GM21423 (cell line): ENCODE results near the gene NELL1.

Experiments used
- ATAC-seq: cut with Tn5 transposase; IDR thresholded peaks from one replicate; pipeline ENCODE4 v1.9.1; 2021; ENCODE audit warnings: mild to moderate bottlenecking, moderate library complexity; ENCODE audit not compliant: unreplicated experiment

Gene NELL1

DNA sequence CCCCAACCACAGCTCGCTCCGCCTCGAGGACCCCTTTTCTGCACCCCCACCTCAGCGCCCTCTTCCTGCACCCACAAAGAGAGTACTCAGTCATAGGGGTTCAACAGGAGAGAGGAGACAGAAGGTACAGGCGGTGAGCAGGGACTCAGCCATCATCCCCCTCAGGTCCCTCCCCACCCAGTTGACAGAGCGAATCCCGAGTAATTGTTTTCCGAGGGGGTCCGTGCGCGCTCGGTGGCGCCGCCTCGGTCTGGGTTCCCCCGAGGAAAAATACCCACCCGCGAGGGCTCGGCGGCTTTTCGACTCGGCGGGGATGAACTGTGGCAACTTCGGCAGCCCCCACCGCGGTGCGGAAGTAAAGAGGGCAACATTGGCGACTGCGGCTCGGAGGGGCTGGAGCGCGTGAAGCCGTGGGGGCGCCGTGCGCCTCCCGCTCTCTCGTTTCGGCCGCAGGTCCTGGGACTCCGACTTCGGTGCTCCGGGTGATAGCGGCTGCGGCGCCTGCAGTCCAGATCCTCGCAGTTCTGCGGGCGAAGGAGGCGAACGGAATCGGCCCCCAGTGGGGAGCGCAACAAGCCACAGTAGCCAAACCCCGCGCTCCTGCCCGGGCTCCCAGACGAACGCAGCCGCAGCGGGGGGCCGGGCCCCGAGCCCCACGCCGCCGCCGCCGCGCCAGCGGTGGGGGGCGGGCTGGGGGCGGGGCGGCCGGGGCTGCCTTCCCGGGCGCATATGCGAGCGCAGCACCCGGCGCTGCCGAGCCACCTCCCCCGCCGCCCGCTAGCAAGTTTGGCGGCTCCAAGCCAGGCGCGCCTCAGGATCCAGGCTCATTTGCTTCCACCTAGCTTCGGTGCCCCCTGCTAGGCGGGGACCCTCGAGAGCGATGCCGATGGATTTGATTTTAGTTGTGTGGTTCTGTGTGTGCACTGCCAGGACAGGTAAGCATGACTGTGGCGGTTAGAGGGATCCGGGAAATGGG is at the start of gene NELL1:
NELL1 (plus strand) TSS at position 743 of the 976 bp plus-strand sequence.
- ATAC-seq, result no peak

- ATAC-seq, result no peak
Measured at GRCh38 chr11:20620988-20621387, 48.4 kb upstream of the NELL1 start.

DNA sequence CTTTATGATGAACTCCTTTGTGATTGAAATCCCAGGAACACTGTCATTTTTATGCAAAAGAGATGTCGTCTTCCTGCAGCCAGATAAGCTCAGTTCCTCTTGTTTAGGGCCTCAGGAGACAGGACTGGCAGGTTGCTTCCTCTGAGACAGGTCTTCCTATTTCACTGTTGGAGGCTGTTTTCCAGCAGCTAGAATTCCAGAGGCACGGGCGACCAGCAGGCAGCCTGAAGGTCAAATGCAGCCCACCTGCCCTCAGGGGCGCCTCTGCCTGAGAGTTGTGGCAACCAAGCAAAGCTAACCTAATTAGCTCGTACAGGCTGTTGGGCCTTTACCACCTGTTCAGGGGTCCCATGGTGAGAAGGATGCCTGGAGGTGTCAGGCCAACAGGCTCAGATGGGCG is 47.7 kb upstream of the NELL1 start:
- no peak for ATAC-seq

GRCh38 chr11:20623252-20623651 is 46.1 kb upstream of the NELL1 start:
- no peak for ATAC-seq

GRCh38 chr11:20626279-20626678 is 43.1 kb upstream of the NELL1 start:
- no peak for ATAC-seq

DNA sequence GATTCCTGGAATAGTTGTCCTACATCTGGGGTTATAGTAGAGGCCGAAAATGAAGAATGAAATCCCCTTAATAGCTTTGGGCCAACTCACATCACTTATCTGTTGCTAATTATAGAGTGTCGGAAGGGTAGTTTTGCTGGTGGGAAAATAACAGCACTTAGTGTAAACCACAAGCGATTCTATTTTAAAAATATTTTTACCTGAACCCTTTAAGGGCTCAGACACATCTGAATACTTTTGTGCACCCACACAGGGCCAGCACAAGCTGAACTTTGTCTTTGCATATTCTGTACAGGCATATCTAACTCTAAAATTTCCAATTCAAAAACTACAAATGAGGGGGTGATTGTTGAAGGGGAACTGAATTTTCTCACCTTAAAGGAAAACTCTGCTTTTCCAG is 42.4 kb upstream of the NELL1 start:
- no peak for ATAC-seq

GRCh38 chr11:20627701-20628100 is 41.7 kb upstream of the NELL1 start:
- no peak for ATAC-seq

- no peak for ATAC-seq
Measured at GRCh38 chr11:20631519-20632168, 37.7 kb upstream of the NELL1 start.

GRCh38 chr11:20632169-20632532 is 37.2 kb upstream of the NELL1 start:
- ATAC-seq, result no peak

DNA sequence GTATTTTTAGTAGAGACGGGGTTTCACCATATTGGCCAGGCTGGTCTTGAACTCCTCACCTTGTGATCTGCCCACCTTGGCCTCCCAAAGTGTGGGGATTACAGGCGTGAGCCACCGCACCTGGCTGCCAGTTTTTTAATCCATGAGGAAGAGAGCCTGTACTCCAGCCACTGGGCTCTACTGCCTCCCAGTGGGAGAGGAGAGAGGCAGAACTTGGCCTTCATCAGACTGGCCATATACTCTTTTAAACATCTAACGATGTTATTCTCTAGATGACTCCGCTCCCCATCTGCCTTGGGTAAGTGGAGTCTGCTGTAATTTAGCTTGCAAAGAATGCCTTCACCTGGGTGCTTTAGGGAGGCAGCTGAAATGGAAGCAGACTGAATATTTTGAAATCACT is 35.3 kb upstream of the NELL1 start:
- ATAC-seq, result no peak

- no peak for ATAC-seq
Measured at GRCh38 chr11:20634781-20635180, 34.6 kb upstream of the NELL1 start.

DNA sequence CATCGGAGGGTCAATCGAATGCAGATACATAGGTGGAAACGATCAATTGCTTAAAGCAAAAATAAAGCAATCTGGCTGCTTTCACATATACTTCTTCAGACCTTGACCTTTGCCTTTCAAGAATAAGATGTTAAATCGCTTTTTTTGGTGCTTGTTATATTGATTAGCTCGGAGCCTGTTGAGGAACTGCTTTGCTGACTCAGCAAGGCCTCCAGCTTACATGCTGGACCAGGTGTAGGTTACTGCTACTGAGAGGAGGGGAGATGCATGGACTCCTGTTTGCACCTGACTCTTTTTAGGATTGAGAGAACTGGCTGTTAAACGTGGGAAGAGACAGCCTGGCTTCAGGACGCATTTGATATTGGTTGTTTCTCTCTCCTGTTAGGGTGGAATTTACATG is 31.3 kb upstream of the NELL1 start:
- ATAC-seq, result no peak

- no peak for ATAC-seq
Measured at GRCh38 chr11:20639688-20640087, 29.7 kb upstream of the NELL1 start.

GRCh38 chr11:20640401-20640800 is 29.0 kb upstream of the NELL1 start:
- ATAC-seq, result no peak

DNA sequence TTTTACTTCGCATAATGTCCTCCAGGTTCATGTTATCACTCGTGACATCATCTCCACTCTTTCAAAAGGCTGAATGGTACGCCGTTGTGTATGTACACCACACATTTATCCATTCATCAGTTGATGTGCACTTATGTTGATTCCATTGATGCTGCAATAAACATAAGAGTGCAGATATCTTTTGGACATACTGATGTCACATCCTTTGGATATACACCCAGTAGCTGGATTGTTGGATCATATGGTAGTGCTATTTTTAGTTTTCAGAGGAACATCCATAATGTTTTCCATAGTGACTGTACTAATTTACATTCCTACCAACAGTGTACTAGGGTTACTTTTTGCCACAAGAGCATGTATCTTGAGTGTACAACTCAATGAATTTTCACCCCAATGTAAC is 25.0 kb upstream of the NELL1 start:
- no peak for ATAC-seq

DNA sequence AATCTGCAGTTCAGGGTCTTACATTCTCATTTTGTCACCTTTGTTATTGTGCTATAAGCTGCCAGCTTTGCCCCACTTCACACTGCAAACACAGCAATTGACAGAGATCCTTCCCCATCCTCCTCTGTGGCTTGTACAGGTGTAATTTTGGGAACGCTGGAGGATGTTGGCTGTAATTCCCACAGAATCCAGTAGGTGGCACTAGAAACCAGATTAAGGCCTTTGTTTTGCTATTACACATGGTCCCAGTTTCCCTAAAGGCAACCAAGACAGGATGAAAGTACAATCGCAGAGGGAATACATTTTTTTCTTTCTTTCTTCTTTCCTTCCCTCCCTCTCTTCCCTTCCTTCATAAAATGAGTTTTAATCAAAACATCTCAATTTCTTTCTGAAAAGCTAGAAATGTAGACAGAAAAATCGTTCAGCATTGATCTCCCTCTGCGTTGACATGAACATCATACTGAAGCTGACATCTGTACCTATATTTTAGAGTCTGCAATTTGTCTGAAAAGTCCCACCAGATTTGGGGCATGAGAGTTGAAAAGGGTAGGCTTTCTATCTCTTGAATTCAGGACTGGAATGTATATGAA is 21.3 kb upstream of the NELL1 start:
- ATAC-seq, result no peak

GRCh38 chr11:20652150-20652806 is 17.1 kb upstream of the NELL1 start:
- no peak for ATAC-seq

- no peak for ATAC-seq
Measured at GRCh38 chr11:20654038-20654437, 15.3 kb upstream of the NELL1 start.

DNA sequence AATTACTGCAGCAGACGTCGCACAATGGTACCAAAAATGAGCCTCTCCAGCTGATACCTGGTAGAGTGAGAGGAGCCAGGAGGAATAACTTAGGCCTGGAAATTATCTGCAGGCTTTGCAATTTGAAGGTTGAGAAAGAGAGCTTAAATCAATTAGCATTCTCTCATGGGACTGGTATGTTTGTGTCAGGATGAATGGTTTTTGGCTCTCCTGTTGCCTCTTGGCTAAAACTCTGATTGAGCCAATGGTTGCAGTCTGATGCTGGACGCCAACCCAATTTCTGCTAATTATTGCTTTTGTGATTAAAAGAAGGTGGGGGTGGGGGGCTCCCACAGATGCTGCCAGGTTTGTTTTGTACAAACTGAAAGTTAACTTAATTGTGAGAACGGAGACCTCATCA is 12.5 kb upstream of the NELL1 start:
- ATAC-seq, result no peak

GRCh38 chr11:20658135-20658534 is 11.3 kb upstream of the NELL1 start:
- no peak for ATAC-seq

DNA sequence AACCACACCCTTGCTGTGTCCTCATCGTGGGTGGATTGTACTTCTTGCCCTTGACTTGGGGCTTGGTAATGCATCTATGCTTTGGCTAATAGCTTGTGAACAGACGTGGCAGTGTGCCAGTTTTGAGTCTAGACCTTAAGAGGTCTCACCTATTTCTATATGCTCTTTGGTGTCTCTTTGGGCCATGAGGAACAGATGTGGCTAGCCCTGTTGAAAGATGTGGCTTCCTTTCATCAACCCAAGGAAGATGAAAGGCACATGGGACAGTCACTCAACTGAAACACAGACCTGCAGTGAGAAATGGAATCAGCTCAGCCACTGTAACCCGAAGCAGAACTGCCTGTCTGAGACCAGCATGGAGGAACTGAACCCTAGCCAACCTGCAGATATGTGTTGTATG is 7.9 kb upstream of the NELL1 start:
- ATAC-seq, result no peak
